Neural cell (in vitro differentiated cells): Measurements from ENCODE around the gene LDAH. TPM values are rescaled to one million over a fixed set of nuclear protein-coding genes. Genes with fewer than 3 reads are reported as not detected.

Experiments used
- H2AFZ ChIP-seq: fragments of 200-600, 300-800 bp; sonication (generic), shearing (Covaris generic); 2 replicates; pipeline ENCODE4 v1.6.0; 2014; ENCODE audit warnings: low read depth, mild to moderate bottlenecking, antibody characterized with exemption, low read length, moderate library complexity
- H3F3A ChIP-seq: fragments of 200-600 bp; shearing (Covaris generic); 2 replicates; pipeline ENCODE4 v1.6.1; 2016; ENCODE audit warnings: mild to moderate bottlenecking, moderate library complexity, mixed read lengths, antibody characterized with exemption, low read length; ENCODE audit not compliant: insufficient read depth, poor library complexity, severe bottlenecking
- H3K27ac ChIP-seq: fragments of 200-600, 300-800 bp; sonication (generic), shearing (Covaris generic); 2 replicates; pipeline ENCODE4 v1.5.1; 2014; ENCODE audit warnings: mild to moderate bottlenecking, low read length, moderate library complexity
- H3K27me3 ChIP-seq: fragments of 300-800, 200-600 bp; sonication (generic), shearing (Covaris generic); 2 replicates; pipeline ENCODE4 v1.6.0; 2014; ENCODE audit warnings: mild to moderate bottlenecking, low read depth, low read length, moderate library complexity; ENCODE audit not compliant: insufficient read depth
- H3K36me3 ChIP-seq: fragments of 300-800, 200-600 bp; sonication (generic), shearing (Covaris generic); 2 replicates; pipeline ENCODE4 v1.5.1; 2014; ENCODE audit warnings: mild to moderate bottlenecking, antibody characterized with exemption, low read length, moderate library complexity; ENCODE audit not compliant: insufficient read depth
- H3K4me2 ChIP-seq: fragments of 300-800, 200-600 bp; sonication (generic), shearing (Covaris generic); 2 replicates; pipeline ENCODE4 v1.6.0; 2014; ENCODE audit warnings: mild to moderate bottlenecking, low read length
- H3K4me3 ChIP-seq: fragments of 300-800, 200-600 bp; sonication (generic), shearing (Covaris generic); 2 replicates; pipeline ENCODE4 v1.5.1; 2014; ENCODE audit warnings: mild to moderate bottlenecking, low read length, moderate library complexity
- H3K79me2 ChIP-seq: fragments of 200-600 bp; shearing (Covaris generic); replicated peaks from 2 replicates; pipeline ENCODE4 v1.6.0; 2014; ENCODE audit warnings: mild to moderate bottlenecking, low read length, moderate library complexity; ENCODE audit not compliant: insufficient read depth
- H3K9ac ChIP-seq: fragments of 300-800, 200-600 bp; sonication (generic), shearing (Covaris generic); 2 replicates; pipeline ENCODE4 v1.6.1; 2016; ENCODE audit warnings: mild to moderate bottlenecking, low read length, mixed read lengths
- H3K9me2 ChIP-seq: fragments of 200-600 bp; shearing (Covaris generic); 2 replicates; pipeline ENCODE4 v1.6.1; 2016; ENCODE audit warnings: mild to moderate bottlenecking, low read length, mixed read lengths; ENCODE audit not compliant: insufficient read depth
- H3K9me3 ChIP-seq: fragments of 200-600, 300-800 bp; sonication (generic), shearing (Covaris generic); 2 replicates; pipeline ENCODE4 v1.6.1; 2016; ENCODE audit warnings: mild to moderate bottlenecking, mixed run types, low read length, moderate library complexity, mixed read lengths
- H4K20me1 ChIP-seq: fragments of 200-600 bp; shearing (Covaris generic); 2 replicates; pipeline ENCODE4 v1.6.1; 2016; ENCODE audit warnings: mild to moderate bottlenecking, mixed run types; ENCODE audit not compliant: insufficient read depth
- CTCF ChIP-seq: fragments of 450-650 bp; IDR thresholded peaks from 2 replicates; pipeline ENCODE4 v1.5.1; 2014; ENCODE audit warnings: antibody characterized with exemption, mild to moderate bottlenecking, moderate library complexity; ENCODE audit not compliant: poor library complexity, severe bottlenecking
- EZH2 ChIP-seq: fragments of 200-600, 300-800 bp; shearing (Covaris generic), sonication (generic); IDR thresholded peaks from 2 replicates; pipeline ENCODE4 v1.6.1; 2014; ENCODE audit warnings: antibody characterized with exemption, low read length, borderline replicate concordance, mild to moderate bottlenecking; ENCODE audit not compliant: insufficient read depth, poor library complexity, severe bottlenecking
- MXI1 ChIP-seq: fragments of 450-650 bp; conservative IDR thresholded peaks from 2 replicates; pipeline ENCODE4 v1.6.1; 2014; ENCODE audit warnings: antibody characterized with exemption, mild to moderate bottlenecking; ENCODE audit not compliant: poor library complexity, severe bottlenecking
- POLR2AphosphoS5 ChIP-seq: IDR thresholded peaks from 2 replicates; pipeline ENCODE4 v1.6.1; 2012
- RAD21 ChIP-seq: fragments of 450-650 bp; conservative IDR thresholded peaks from 2 replicates; pipeline ENCODE4 v1.6.1; 2014; ENCODE audit warnings: antibody characterized with exemption, mild to moderate bottlenecking, moderate library complexity
- REST ChIP-seq: IDR thresholded peaks from 2 replicates; pipeline ENCODE4 v1.6.1; 2012; ENCODE audit warnings: borderline replicate concordance
- SMC3 ChIP-seq: fragments of 450-650 bp; conservative IDR thresholded peaks from 2 replicates; pipeline ENCODE4 v1.6.1; 2014; ENCODE audit warnings: antibody characterized with exemption, mild to moderate bottlenecking, moderate library complexity; ENCODE audit not compliant: poor library complexity
- TAF1 ChIP-seq: IDR thresholded peaks from 2 replicates; pipeline ENCODE4 v1.6.1; 2012; ENCODE audit warnings: low read depth
- polyA plus RNA-seq: library from polyadenylated mRNA; depleted of rRNA; stranded (reverse); fragments of >200 nt; gene quantifications from 2 replicates; pipeline ENCODE4 v1.2.3, GENCODE V29; 2014

LDAH gene
- polyA plus RNA-seq, 1 donor from 2014 or later = 44.1 TPM

- Histone ChIP-seq H3F3A (no peaks in the 10 kb centered on the region), H3K9me3 (no peaks in the 10 kb centered on the region), H3K79me2 (no peaks in the 10 kb centered on the region), H3K4me3 (no peak overlapping the region), H3K27ac (no peak overlapping the region), H3K36me3 (no peaks in the 10 kb centered on the region), H3K27me3 (no peaks in the 10 kb centered on the region), H3K4me2 (no peak overlapping the region), H3K9ac (no peak overlapping the region), H3K9me2 (no peaks in the 10 kb centered on the region), H2AFZ (no peak overlapping the region), H4K20me1 (no peaks in the 10 kb centered on the region)
- TF ChIP-seq RAD21 = peak; percentile 24
- TF ChIP-seq REST = no peak
- peak; percentile 28 for TF ChIP-seq CTCF
Measured at GRCh38 chr2:20682167-20682920, 140.6 kb downstream of the LDAH start.

GRCh38 chr2:20680744-20681375, 142.0 kb downstream of the LDAH start:
- Histone ChIP-seq H3K79me2 (no peaks in the 10 kb centered on the region), H4K20me1 (no peaks in the 10 kb centered on the region), H3K9me3 (no peaks in the 10 kb centered on the region), H3K4me3 (no peak overlapping the region), H3K27ac (no peak overlapping the region), H3K36me3 (no peaks in the 10 kb centered on the region), H2AFZ (no peak overlapping the region), H3K27me3 (no peaks in the 10 kb centered on the region), H3F3A (no peaks in the 10 kb centered on the region), H3K4me2 (no peak overlapping the region), H3K9me2 (no peaks in the 10 kb centered on the region), H3K9ac (no peak overlapping the region)
- TF ChIP-seq REST (no peak), RAD21 (no peak), CTCF (no peak), TAF1 (no peak), MXI1 (no peak), EZH2 (no peak), SMC3 (no peak), POLR2AphosphoS5 (no peak)
